ENCODE measurements around the gene SLC9A9.

- TF ChIP-seq POLR2A (IDR thresholded peaks at IDR 0.05; ENCODE audit: low read length) (no peak), GATA1 (IDR thresholded peaks at IDR 0.05; ENCODE audit: low read depth, low read length) (no peak)
Measured at GRCh38 chr3:143693506-143693905, 154.8 kb downstream of the SLC9A9 start.
